Right atrium auricular region (tissue), 2 donors: ENCODE results near the gene SLIT1. TPM values are rescaled to one million over a fixed set of nuclear protein-coding genes. Genes with fewer than 3 reads are reported as not detected.

Source experiments
- DNase-seq: peaks from one replicate; pipeline ENCODE4 v3.0.0-alpha.2; 2019; ENCODE audit warnings: low spot score
- H3K27ac ChIP-seq, 2 donors: fragments of 200-600 bp; sonication (generic); 1 replicate in 1 of 2; 2 replicates in 1 of 2; pipeline ENCODE4 v1.5.1; 2016 to 2019
- H3K27me3 ChIP-seq, 2 donors: fragments of 200-600 bp; sonication (generic); one replicate each; pipeline versions ENCODE4 v1.5.1 to v1.6.0; 2017 to 2019
- H3K36me3 ChIP-seq: fragments of 200-600 bp; sonication (generic); one replicate; pipeline ENCODE4 v1.5.1; 2016
- H3K4me1 ChIP-seq, 2 donors: fragments of 200-600 bp; sonication (generic); one replicate each; pipeline versions ENCODE4 v1.5.1 to v1.6.0; 2017 to 2019
- H3K4me3 ChIP-seq, 2 donors: fragments of 200-600 bp; sonication (generic); 1 replicate in 1 of 2; 2 replicates in 1 of 2; pipeline ENCODE4 v1.5.1; 2017 to 2019; ENCODE audit warnings: mild to moderate bottlenecking in 1 of 2, moderate library complexity in 1 of 2
- H3K9me3 ChIP-seq, 2 donors: fragments of 200-600 bp; sonication (generic); one replicate each; pipeline ENCODE4 v1.5.1; 2019
- CTCF ChIP-seq, 2 donors: fragments of 200-600 bp; sonication (generic); IDR thresholded peaks; one replicate each; pipeline ENCODE4 v1.5.1; 2019; ENCODE audit warnings: antibody characterized with exemption in 2 of 2
- total RNA-seq, 2 donors: library from RNA; depleted of rRNA; stranded (reverse); fragments of >200 nt; gene quantifications; one replicate each; pipeline ENCODE4 v1.1.0, GENCODE V29; 2016

SLIT1 gene
- total RNA-seq, 2 donors from 2014 or later: not detected

- Histone ChIP-seq H3K27me3 (no peaks in the 10 kb centered on the region), H3K9me3 (no peaks in the 10 kb centered on the region), H3K27ac (no peak overlapping the region), H3K36me3 (no peaks in the 10 kb centered on the region), H3K4me1 (peaks cover 0 to 16% of the 10 kb centered on the region in 2 donors), H3K4me3 (no peak overlapping the region)
- no peak for TF ChIP-seq CTCF (IDR thresholded peaks at IDR 0.05)
- DNase-seq: no peak
Observed at GRCh38 chr10:96996275-96996965, 189.3 kb downstream of the SLIT1 start.

- TF ChIP-seq CTCF (IDR thresholded peaks at IDR 0.05): no peak
- no peak for DNase-seq
- Histone ChIP-seq H3K27me3 (no peaks in the 10 kb centered on the region), H3K4me3 (no peak overlapping the region), H3K9me3 (no peaks in the 10 kb centered on the region), H3K27ac (no peak overlapping the region), H3K4me1 (peaks cover 0 to 16% of the 10 kb centered on the region in 2 donors), H3K36me3 (no peaks in the 10 kb centered on the region)
Observed at GRCh38 chr10:96995851-96996250, 189.9 kb downstream of the SLIT1 start.

GRCh38 chr10:96992721-96993120 is 193.0 kb downstream of the SLIT1 start:
- TF ChIP-seq CTCF (IDR thresholded peaks at IDR 0.05): no peak
- Histone ChIP-seq H3K4me1 (peaks cover 0 to 16% of the 10 kb centered on the region in 2 donors), H3K27me3 (no peaks in the 10 kb centered on the region), H3K9me3 (no peaks in the 10 kb centered on the region), H3K36me3 (no peaks in the 10 kb centered on the region), H3K4me3 (no peak overlapping the region), H3K27ac (no peak overlapping the region)
- DNase-seq: no peak

GRCh38 chr10:96991313-96991841 is 194.4 kb downstream of the SLIT1 start:
- DNase-seq: no peak
- peaks cover 0 to 13% of the 10 kb centered on the region in 2 donors for H3K4me1 ChIP-seq
- no peaks in the 10 kb centered on the region for H3K27me3 ChIP-seq
- no peak overlapping the region for H3K4me3 ChIP-seq
- no peak for TF ChIP-seq CTCF (IDR thresholded peaks at IDR 0.05)
- no peaks in the 10 kb centered on the region for H3K9me3 ChIP-seq
- H3K36me3 ChIP-seq: no peaks in the 10 kb centered on the region
- no peak overlapping the region for H3K27ac ChIP-seq

- Histone ChIP-seq H3K4me1 (no peaks in the 10 kb centered on the region), H3K27me3 (no peaks in the 10 kb centered on the region), H3K4me3 (no peak overlapping the region), H3K27ac (no peak overlapping the region), H3K9me3 (no peaks in the 10 kb centered on the region), H3K36me3 (no peaks in the 10 kb centered on the region)
- no peak for DNase-seq
- TF ChIP-seq CTCF (IDR thresholded peaks at IDR 0.05): no peak
Observed at GRCh38 chr10:96988426-96988825, 197.3 kb downstream of the SLIT1 start.

GRCh38 chr10:96987842-96988175 is 197.9 kb downstream of the SLIT1 start:
- H3K4me3 ChIP-seq: no peak overlapping the region
- H3K4me1 ChIP-seq: no peaks in the 10 kb centered on the region
- no peak for TF ChIP-seq CTCF (IDR thresholded peaks at IDR 0.05)
- no peaks in the 10 kb centered on the region for H3K9me3 ChIP-seq
- H3K27ac ChIP-seq: no peak overlapping the region
- no peaks in the 10 kb centered on the region for H3K36me3 ChIP-seq
- H3K27me3 ChIP-seq: no peaks in the 10 kb centered on the region
- DNase-seq: no peak
